Measurements from ENCODE around the gene MVK. TPM values are rescaled to one million over a fixed set of nuclear protein-coding genes. Genes with fewer than 3 reads are reported as not detected.

MVK gene
- total RNA-seq (2014; rRNA removed; shearing (Covaris generic)) = 18.7 and 30.2 TPM in 2 replicates

DNA sequence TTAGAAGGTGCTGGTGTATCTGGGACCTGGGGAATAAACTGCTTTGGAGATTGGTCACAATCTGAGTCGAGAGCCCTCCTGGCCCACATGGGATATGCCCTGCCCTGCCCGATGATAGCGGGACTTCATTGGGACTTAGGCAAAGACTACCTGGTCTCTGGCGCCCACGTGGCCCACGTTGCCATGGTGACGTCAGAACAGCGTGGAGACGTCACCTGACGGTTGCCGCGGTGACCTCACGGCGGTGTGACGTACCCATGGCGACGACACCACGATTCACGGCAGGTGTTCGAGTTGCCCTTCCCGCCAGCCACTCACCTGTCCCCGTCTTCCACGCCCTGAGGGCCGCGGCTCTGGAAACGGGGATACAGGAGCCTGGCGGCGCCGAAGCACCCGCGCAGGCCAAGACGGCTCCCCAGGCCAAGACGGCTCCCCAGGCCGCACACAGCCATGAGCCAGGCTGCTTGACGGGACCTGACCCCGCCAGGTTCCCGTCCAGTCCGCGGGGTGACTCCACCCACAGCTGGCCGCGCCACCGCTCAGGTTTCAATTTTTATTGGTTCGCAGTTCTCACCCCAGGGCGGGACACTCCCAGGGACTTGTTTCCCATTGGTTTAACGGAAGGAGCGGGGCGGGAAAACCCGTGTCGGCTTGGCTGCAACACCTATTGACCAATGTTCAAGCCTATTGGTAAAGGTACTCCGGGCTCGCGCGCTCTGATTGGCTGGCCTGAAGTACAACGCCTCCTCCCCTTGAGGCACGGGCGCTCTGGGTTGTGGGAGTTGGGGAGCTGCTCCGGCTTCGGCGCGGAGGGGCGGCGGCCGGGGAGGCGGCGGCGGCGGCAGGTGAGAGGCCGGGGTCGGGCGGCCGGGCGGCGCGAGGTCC is at the start of gene MVK, which contains the start of gene MMAB:
MVK (plus strand) TSS at position 766 of the 885 bp plus-strand sequence. CDS start 1,029 bp downstream, outside the sequence.
MMAB (minus strand) TSS at position 476 of the 885 bp plus-strand sequence; CDS start at position 452, 24 bp downstream.
- DNase-seq (ENCODE audit: low spot score) = peak; percentile 98

DNA sequence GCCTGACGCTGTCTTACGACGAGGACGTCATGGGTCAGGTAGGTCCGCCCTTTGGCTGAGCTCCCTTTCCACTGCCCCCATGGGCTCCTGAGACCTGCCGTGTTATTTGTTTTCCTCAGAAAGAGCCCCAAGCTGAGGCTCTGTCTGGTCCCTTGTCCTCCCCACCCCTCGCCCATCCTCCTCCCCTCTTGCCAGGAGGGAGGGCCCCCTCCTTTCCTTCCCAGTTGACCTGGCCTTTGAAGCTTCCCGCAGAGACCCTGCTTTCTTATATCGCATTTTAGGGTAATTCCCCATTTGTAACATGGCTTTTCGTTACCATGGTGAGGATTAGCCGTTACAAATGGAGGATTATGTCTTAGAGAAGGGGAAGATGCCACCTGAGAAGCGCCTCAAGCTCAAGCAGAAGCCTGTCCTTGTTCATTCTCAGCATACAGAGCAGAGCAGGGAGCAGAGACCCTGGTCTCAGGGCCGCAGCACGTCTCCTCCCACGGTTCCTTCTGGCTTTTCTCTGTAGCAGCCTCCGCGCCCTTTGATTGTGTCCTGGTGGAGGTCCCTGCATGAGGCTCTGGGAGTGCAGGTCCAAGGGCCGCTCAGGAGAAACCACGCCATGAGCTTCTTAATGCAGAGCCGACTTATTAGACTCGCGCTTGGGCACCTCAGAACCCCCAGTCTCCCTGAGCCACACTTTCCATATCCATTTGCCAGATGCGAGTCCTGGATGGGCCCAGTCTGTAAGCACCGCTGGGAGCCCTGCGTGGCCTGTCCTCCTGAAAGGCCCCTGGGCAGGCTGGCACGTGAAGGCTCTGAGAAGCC is 48.9 kb upstream of the MVK start:
- DNase-seq (ENCODE audit: low spot score) = no peak

DNA sequence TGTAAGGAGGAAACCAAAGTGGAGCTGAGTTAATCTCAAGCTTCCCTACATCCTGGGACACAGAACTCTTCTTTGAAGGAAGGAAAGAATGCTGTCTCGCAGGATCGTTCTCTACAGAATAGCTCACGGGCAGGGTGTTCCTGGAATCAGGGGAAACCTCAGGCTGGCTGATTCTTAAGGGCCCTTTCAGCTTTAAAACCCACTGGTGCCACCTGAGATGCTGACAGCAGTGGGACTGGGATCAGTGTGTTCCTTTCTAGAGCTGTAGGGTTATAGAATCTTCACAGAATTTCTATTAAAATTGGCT is 48.4 kb upstream of the MVK start:
- DNase-seq (ENCODE audit: low spot score) = no peak

DNA sequence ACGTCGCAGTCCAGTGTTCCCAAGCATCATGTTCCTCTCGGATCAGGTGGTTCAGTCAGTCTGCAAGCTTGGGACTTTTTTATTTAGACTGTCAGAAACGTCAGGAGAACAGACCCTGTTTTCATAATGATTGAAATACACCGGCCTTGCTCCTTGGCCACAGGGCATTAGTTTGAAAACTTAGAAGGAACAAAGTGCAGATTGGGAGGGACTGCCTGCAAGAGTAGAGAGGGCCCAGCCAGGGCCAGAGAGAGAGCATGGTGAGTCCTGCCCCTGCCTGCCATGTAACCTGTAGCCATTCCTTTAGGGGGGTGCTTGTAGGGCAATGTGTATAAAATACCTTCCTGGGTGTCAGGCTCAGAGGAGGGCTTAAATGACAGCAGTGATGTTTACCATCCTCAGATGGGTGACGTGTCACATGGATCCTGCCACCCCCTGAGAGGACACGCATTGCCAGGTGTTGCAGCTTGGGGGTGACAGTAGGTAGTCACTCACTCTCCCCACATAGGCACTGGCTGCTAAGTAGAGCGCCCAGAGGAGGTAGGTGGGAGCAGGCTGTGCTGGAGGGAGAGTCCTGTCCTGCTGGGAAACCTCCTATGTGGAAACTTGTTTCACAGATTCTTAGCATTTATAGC is 46.0 kb upstream of the MVK start:
- DNase-seq (ENCODE audit: low spot score) = no peak

DNA sequence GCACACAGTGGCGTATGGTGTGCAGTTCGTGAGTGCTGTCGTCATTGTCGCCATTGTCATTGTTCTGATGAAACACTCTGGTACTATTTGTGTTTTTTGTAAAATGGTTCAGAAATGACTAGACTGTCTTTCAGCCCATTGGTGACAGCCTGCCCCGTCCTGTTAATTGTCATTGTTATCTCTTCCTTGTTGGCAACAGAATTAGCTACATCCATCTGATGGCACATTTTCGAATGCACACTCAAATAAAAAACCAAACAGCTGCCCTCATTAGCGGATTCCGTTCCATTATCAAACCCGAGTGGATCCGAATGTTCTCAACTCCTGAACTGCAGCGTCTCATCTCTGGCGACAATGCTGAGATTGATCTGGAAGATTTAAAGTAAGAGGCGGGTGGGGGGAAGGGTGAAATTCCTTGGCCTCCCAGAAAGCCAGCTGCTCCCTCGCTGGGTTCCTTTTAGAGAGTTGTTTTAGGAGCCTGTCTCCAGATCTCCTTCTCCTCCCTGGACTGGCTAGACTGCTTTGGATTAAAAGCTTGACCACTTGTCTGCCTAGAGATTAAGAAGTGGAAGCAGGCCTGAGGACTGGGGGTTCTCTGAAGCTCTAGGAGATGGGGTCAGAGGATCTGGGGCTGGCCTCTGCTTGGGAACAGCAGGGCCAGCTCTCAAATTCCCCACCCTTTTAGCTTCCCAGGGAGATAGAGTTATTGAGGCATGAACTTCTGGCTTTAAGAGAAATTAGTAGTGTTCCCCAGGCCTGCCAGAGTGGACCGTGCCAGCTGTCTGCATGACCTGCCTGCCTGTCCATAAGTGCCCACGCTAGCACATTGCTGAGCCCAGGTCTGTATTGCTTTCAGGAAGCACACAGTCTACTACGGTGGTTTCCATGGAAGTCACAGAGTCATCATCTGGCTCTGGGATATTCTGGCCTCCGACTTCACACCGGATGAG is 43.6 kb upstream of the MVK start:
- DNase-seq (ENCODE audit: low spot score) = no peak

DNA sequence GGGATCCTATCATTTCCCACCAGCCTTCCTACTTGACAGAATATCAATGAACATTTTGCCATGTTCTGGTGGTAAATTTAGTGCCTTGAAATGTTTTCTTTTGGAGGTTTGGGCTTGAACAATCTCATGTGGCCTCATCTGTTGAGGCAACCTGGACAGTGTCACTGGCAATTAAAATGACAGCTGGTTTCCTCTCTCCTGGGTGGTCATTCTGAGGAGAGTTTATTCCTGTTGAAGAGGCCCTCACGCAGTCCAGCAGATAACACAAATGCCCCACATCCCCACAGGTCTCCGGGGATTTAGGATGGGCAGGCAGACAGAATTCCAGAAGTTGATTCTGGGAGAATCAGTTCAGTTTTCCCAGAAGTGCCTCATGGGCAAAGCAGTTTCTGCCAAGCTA is 42.2 kb upstream of the MVK start:
- no peak for DNase-seq (ENCODE audit: low spot score)

- no peak for DNase-seq (ENCODE audit: low spot score)
Measured at GRCh38 chr12:109532721-109533486, 40.7 kb upstream of the MVK start.

DNA sequence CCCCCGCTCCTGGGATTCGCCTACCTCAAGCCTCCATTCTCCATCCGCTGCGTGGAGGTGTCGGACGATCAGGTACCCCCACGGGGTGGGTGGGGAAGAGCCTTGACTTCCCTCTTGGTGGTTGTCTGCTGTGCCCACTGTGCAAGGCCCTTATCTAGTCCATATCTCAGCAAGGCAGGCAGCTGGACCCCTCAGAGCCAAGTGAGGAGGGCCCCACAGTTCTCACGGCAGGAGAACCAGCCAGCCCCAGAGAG is 40.2 kb upstream of the MVK start:
- DNase-seq (ENCODE audit: low spot score) = no peak

- DNase-seq (ENCODE audit: low spot score) = no peak
Measured at GRCh38 chr12:109534456-109534855, 39.1 kb upstream of the MVK start.

- no peak for DNase-seq (ENCODE audit: low spot score)
Measured at GRCh38 chr12:109535231-109535862, 38.2 kb upstream of the MVK start.

DNA sequence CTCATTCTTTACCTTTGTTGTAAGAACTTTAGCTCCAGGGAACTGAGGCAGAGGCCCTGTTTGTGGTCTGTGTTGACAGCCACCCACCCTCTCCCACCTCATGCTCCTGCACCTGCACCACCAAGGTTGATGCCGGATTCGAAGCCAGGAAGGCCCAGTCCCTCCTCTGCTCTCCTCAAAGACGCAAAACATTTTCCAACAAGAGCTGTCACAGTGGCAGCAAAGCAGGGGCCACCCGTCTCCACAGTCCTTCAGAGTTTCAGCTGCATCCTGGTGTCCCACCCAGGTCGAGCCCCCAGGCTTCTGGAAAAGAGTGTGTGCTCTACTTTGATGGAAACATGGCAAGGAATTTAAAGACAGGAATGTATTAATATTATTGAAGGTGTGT is 37.7 kb upstream of the MVK start:
- no peak for DNase-seq (ENCODE audit: low spot score)

DNA sequence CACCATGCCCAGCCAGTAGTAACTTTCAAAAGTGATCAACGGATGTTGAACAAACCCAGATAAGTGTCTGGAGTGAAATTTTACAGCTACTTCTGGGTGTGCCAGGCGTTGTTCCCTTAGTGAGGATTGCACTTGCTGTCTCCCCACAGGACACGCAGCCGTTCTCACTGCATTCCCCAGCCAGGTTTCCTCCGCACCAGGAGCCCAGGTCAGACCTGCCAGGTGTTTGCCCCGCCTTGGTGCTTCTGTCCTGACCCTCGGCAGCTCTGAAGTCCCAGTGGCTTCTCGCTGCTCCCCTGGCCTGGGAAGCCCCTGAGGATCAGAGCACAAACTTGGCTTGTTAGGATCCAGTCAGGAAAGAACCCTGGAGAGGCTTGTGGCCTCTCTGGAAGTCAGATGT is 36.5 kb upstream of the MVK start:
- DNase-seq (ENCODE audit: low spot score) = no peak

DNA sequence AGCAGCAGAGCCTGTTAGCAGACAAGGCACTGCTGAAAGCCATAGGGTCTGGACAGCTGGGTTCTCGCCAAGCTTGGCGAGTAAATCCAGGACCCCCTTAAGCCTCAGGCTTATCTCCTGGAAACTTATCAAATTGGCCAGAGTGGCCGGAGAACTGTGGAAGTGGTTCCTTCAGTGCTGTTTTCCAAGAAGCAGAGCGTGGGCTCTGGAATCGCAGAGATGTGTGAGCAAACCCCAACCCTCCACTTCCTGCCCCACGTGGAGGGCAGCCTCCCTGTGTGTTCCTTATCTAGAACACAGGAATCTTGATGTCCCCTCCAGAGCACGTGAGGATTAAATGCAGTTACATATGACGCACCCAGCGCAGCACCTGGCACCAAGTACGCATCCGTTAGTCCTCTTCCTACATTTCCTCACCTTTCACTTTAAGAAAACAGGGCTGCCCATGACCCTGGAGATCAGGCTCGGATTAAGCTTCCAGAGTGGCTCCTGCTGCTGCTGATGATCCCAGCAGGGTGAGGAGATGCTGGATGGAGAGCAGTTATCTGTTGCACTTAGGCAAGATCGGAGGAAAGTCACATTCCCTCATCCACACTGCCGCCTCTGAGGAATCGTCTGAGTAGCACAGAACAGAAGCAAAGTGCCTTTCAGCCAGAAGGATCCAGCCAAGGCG is 35.3 kb upstream of the MVK start:
- no peak for DNase-seq (ENCODE audit: low spot score)

DNA sequence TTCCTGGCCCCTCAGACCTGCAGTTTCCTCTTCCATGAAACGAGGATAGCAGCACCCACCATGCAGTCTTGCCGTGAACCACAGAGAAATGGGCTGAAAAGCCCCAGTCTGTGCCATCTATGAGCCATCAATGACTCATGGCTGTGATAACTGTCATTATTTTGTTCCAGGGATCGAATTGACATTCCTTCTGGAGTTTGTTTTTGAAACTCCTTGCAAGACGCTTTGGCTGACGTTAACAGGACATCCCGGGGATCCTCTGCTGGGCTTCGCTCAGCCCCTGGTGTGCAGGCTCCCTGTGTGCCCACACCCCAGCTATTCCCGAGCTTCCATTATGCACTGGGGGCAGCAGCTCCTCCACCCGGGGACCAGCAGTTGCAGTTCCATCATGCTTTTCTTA is 34.1 kb upstream of the MVK start:
- peak; percentile 15 for DNase-seq (ENCODE audit: low spot score)

DNA sequence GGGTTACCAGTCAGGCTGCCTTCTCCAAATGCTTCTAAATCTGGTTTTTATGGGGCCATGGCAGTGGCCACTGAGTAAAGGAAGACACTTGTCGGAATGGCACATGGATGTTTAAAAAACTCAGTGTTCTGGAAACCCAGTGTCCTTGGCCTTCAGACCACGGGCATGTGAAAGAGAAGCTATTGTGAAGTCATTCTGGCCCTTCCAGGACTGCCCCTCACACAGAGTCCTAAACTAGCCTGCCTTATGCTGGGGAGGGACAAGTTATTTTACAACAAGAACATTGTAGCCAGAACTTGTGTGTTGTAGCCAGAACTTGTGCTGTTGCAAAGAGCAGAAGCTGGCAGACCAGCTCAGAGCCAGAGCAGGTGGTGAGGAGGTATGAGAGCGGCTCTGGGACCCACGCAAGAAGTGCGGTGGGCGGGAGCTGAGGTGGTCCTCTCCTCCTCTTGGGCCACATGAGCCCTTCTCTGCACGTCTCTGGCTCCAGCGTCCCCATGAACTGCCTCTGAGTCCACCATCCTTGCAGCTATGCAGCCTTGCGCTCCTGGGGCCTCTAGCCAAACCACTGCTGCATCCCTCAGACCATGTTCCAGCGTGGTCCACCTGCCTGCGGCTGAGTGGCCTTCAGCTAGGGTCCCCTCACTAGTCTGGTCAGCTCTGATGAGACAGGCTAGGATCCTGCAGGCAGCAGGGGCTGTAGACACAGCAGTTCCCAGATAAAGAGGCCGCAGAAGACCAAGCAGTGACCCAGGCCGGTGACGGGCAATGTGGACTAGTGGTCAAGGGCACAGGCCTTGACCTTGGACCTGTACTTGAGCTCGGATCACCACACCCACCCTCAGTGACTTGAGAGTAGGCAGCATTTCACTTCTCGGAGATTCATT is 32.8 kb upstream of the MVK start:
- no peak for DNase-seq (ENCODE audit: low spot score)

DNA sequence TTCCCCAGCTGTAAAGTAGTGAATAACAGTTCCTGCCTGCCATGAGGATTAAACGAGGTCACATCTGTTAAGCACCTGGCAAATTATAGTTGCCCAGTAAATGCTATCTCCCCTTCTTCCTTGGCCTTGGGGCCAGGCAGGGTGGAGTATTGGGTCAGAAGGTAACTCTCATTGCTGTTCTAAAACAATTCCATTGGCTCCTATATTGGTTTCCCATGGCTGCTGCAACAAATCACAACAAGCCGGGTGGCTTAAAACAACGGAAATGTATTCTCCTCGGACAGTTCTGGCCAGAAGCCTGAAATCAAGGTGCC is 32.2 kb upstream of the MVK start:
- no peak for DNase-seq (ENCODE audit: low spot score)

- DNase-seq (ENCODE audit: low spot score) = peak; percentile 36
Measured at GRCh38 chr12:109542014-109542413, 31.6 kb upstream of the MVK start.

- DNase-seq (ENCODE audit: low spot score) = no peak
Measured at GRCh38 chr12:109542876-109543275, 30.7 kb upstream of the MVK start.

DNA sequence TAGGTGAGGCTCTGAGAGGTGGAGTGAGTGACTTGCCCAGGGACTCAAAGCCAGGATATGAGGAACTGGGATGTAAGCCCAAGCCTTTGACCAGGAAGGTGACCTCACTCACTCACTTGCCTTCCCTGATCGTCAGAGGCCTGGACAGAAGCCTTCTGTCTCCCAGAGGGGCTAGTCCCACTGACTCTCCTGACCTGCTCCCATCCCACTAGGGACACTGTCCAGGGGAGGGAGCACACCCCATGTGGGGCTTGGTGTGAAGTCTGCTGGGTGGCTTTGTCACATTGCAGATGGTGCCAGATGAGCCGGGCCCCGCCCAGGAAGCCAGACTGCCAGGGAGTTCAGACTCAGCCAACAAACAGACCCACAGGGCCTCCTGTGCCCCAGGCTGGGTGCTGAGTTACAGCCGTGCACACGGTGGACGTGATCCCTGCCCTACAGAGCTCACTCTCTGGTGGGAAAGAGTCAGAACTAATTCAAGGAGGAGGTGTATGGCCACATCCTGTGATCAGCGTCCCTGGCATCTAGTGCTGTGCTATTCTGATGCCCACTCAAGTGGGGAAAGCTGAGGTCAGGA is 28.6 kb upstream of the MVK start:
- peak; percentile 49 for DNase-seq (ENCODE audit: low spot score)

All from A172 (cell line).